Parathyroid adenoma (tissue), 2 donors: ENCODE results near the gene ALG8.
"Not testable (repeated sequence)": the region's sequence is repeated elsewhere in the genome, so short reads cannot be mapped to it uniquely, and the experiment has no call there.

Source experiments
- H2AFZ ChIP-seq: fragments of 300-600 bp; sonication (generic); one replicate; pipeline ENCODE4 v1.7.0; 2017; ENCODE audit warnings: antibody characterized with exemption, mild to moderate bottlenecking
- H3K27ac ChIP-seq: fragments of 300-600 bp; sonication (generic); one replicate; pipeline ENCODE4 v1.7.0; 2017
- H3K27me3 ChIP-seq: fragments of 300-600 bp; sonication (generic); one replicate; pipeline ENCODE4 v1.7.0; 2017; ENCODE audit warnings: low read length; ENCODE audit not compliant: control insufficient read depth, insufficient read depth
- H3K36me3 ChIP-seq: fragments of 300-600 bp; sonication (generic); one replicate; pipeline ENCODE4 v1.7.0; 2017; ENCODE audit warnings: low read length; ENCODE audit not compliant: control insufficient read depth, insufficient read depth
- H3K4me1 ChIP-seq: fragments of 300-600 bp; sonication (generic); one replicate; pipeline ENCODE4 v1.7.0; 2017; ENCODE audit warnings: control low read depth
- H3K4me2 ChIP-seq: fragments of 300-600 bp; sonication (generic); one replicate; pipeline ENCODE4 v1.7.0; 2017; ENCODE audit warnings: low read length
- H3K4me3 ChIP-seq: fragments of 300-600 bp; sonication (generic); one replicate; pipeline ENCODE4 v1.7.0; 2017; ENCODE audit warnings: low read depth, low read length
- H3K79me2 ChIP-seq: fragments of 300-600 bp; sonication (generic); one replicate; pipeline ENCODE4 v1.7.0; 2017; ENCODE audit warnings: control low read depth
- H3K9ac ChIP-seq: fragments of 300-600 bp; sonication (generic); one replicate; pipeline ENCODE4 v1.7.0; 2017; ENCODE audit warnings: mild to moderate bottlenecking
- H3K9me3 ChIP-seq: fragments of 300-600 bp; sonication (generic); one replicate; pipeline ENCODE4 v1.7.0; 2017; ENCODE audit warnings: low read length; ENCODE audit not compliant: control insufficient read depth
- TF ChIP-seq, protein P1 (sequence below): fragments of 300-600 bp; sonication (generic); IDR thresholded peaks from one replicate; pipeline ENCODE4 v1.7.0; 2017; ENCODE audit warnings: antibody characterized with exemption, mild to moderate bottlenecking
- donor health status: primary hyperparathyroidism.

ALG8 gene

DNA sequence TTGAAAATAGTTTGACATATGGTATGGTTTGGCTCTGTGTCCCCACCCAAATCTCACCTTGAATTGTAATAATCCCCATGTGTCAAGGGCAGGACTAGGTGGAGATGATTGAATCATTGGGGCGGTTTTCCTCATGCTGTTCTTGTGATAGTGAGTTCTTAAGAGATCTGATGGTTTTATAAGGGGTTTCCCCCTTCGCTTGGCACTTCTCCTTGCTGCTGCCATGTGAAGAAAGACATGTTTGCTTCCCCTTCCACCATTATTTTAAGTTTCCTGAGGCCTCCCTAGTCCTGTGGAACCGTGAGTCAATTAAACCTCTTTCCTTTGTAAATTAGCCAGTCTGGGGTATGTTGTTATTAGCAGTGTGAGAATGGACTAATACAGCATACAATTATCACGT lies 41.3 kb upstream of the ALG8 start:
- Histone ChIP-seq H3K36me3 (no peaks in the 10 kb centered on the region), H3K9me3 (no peaks in the 10 kb centered on the region)
- TF ChIP-seq, protein P1, sequence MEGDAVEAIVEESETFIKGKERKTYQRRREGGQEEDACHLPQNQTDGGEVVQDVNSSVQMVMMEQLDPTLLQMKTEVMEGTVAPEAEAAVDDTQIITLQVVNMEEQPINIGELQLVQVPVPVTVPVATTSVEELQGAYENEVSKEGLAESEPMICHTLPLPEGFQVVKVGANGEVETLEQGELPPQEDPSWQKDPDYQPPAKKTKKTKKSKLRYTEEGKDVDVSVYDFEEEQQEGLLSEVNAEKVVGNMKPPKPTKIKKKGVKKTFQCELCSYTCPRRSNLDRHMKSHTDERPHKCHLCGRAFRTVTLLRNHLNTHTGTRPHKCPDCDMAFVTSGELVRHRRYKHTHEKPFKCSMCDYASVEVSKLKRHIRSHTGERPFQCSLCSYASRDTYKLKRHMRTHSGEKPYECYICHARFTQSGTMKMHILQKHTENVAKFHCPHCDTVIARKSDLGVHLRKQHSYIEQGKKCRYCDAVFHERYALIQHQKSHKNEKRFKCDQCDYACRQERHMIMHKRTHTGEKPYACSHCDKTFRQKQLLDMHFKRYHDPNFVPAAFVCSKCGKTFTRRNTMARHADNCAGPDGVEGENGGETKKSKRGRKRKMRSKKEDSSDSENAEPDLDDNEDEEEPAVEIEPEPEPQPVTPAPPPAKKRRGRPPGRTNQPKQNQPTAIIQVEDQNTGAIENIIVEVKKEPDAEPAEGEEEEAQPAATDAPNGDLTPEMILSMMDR, result no peak

DNA sequence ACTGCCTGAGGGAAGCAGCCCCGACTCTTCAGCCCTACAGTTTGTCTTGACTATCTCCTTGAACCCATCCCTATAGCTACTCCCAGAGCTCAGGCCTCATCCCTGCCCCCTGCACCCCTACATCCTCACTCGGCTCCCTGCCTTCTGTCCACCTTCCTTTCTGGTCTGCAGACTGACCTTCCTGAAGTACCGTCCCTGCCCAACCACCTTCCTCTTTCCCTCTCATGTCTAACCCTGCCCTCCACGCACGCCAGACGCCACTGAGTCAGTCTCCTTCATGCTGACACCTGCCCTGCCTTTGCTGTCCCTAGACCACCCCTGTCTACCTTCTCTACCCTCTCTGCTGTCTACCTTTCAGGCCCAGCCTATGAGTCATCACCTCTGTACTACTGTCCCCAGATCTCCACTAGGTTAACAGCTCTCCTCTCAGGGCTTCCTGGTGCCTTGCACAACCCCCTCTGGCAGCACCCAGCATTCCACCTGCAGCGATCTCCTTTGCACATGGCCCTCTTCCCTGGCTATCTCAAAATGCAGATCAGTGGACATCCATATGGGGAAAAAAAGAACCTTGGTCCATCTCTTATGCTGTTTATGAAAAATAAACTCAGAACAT lies 40.1 kb upstream of the ALG8 start:
- Histone ChIP-seq H3K36me3 (no peaks in the 10 kb centered on the region), H3K4me1 (no peaks in the 10 kb centered on the region), H3K9me3 (no peaks in the 10 kb centered on the region), H3K9ac (no peak overlapping the region), H2AFZ (no peak overlapping the region), H3K4me3 (no peak overlapping the region), H3K4me2 (no peak overlapping the region), H3K27ac (no peak overlapping the region), H3K79me2 (no peaks in the 10 kb centered on the region), H3K27me3 (no peaks in the 10 kb centered on the region)
- TF ChIP-seq, protein P1, result no peak

More for the DNA sequence above, 41.3 kb upstream of the ALG8 start:
- no peak overlapping the region for H3K9ac ChIP-seq
- H2AFZ ChIP-seq, result no peak overlapping the region
- H3K27me3 ChIP-seq, result no peaks in the 10 kb centered on the region
- no peak overlapping the region for H3K4me2 ChIP-seq
- H3K27ac ChIP-seq, result no peak overlapping the region
- no peak overlapping the region for H3K4me3 ChIP-seq
- no peaks in the 10 kb centered on the region for H3K79me2 ChIP-seq
- H3K4me1 ChIP-seq, result no peaks in the 10 kb centered on the region

DNA sequence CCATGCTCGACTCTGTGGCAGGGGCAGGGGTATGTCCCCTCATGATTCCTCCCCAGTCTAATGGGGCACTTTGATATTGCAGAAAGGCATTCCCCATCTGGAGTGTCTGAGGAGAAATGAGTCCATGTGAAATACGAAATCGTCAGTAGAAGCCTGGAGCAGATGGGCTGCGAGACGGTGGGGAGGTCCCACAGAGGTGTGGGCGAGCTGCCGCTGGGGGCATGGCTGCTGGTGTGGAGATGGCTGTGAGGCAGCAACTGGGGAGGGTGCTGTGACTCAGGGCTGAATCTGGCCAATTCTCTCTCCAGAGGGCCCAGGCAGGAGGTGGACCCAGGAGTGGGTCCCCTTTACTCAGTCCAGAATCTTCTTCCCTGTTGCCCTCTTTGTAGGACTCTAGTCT lies 37.8 kb upstream of the ALG8 start:
- Histone ChIP-seq H2AFZ (no peak overlapping the region), H3K27ac (no peak overlapping the region), H3K9me3 (no peaks in the 10 kb centered on the region), H3K4me2 (no peak overlapping the region), H3K4me1 (no peaks in the 10 kb centered on the region), H3K36me3 (no peaks in the 10 kb centered on the region), H3K9ac (no peak overlapping the region), H3K4me3 (no peak overlapping the region), H3K27me3 (no peaks in the 10 kb centered on the region), H3K79me2 (no peaks in the 10 kb centered on the region)
- TF ChIP-seq, protein P1, result no peak

DNA sequence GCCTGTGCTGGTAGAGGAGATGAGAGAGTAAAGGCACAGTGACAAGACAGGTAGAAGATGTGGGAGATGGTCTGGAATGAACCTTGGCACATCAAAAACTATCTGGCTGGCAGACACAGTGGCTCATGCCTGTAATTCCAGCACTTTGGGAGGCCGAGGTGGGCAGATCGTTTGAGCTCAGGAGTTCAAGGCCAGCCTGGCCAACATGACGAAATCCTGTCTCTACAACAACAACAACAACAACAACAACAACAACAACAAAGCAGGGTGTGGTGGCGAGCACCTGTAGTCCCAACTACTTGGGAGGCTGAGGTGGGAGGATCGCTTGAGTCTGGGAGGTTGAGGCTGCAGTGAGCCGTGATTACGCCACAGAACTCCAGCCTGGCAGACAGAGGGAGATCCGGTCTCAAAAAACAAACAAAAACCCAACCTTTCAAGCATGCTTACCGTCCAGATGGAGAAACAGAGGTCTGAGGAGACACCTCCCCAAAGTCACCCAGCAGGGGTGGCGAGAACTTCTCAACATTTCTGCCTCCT lies 37.2 kb upstream of the ALG8 start:
- Histone ChIP-seq H3K27me3 (no peaks in the 10 kb centered on the region), H3K4me1 (no peaks in the 10 kb centered on the region), H3K79me2 (no peaks in the 10 kb centered on the region), H3K4me2 (no peak overlapping the region), H3K36me3 (no peaks in the 10 kb centered on the region), H3K9ac (no peak overlapping the region), H2AFZ (no peak overlapping the region), H3K9me3 (no peaks in the 10 kb centered on the region), H3K4me3 (no peak overlapping the region), H3K27ac (no peak overlapping the region)
- TF ChIP-seq, protein P1, result no peak

DNA sequence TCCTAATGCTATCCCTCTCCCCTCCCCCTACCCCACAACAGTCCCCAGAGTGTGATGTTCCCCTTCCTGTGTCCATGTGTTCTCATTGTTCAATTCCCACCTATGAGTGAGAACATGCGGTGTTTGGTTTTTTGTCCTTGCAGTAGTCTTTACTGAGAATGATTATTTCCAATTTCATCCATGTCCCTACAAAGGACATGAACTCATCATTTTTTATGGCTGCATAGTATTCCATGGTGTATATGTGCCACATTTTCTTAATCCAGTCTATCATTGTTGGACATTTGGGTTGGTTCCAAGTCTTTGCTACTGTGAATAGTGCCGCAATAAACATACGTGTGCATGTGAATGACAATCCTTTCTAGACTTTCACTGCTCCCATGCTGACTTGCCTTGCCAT lies 36.4 kb upstream of the ALG8 start:
- H3K27me3 ChIP-seq, H3K9ac ChIP-seq, H2AFZ ChIP-seq, H3K36me3 ChIP-seq, H3K79me2 ChIP-seq, H3K27ac ChIP-seq, H3K4me3 ChIP-seq, H3K9me3 ChIP-seq, H3K4me1 ChIP-seq, H3K4me2 ChIP-seq: not testable (repeated sequence)
